ENCODE data around the gene CA11.

CA11 gene

GRCh38 chr19:48629599-48630295 is 16.2 kb downstream of the CA11 start:
- peak overlapping the region; percentile 21 for H3K4me3 ChIP-seq (ENCODE audit: insufficient read depth, low read depth, low read length)
- 28 to 30% methylated on average over 48 of the region's 48 CpGs for WGBS, 2 experiments

DNA sequence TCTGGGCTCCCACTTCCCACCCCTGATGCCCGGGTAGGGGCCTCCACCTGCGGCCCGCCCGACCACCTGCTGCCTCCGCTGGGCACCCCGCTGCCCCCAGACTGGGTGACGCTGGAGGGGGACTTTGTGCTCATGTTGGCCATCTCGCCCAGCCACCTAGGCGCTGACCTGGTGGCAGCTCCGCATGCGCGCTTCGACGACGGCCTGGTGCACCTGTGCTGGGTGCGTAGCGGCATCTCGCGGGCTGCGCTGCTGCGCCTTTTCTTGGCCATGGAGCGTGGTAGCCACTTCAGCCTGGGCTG is 16.7 kb downstream of the CA11 start:
- no peak overlapping the region for H3K27ac ChIP-seq (ENCODE audit: insufficient read depth, low read depth, low read length, poor library complexity, severe bottlenecking)
- H3K4me1 ChIP-seq (ENCODE audit: control insufficient read depth, insufficient read depth, low read length) = peaks cover 24% of the 10 kb centered on the region
- no peaks in the 10 kb centered on the region for H3K36me3 ChIP-seq (ENCODE audit: control insufficient read depth, insufficient read depth, low read length)
- H3K4me3 ChIP-seq (ENCODE audit: insufficient read depth, low read depth, low read length) = no peak overlapping the region
- WGBS, 2 experiments = 94 to 95% methylated on average over 22 of the region's 22 CpGs
- H3K27me3 ChIP-seq (ENCODE audit: control insufficient read depth, insufficient read depth, low read length, poor library complexity, severe bottlenecking) = no peaks in the 10 kb centered on the region
- no peaks in the 10 kb centered on the region for H3K9me3 ChIP-seq (ENCODE audit: control insufficient read depth, low read length)

More at GRCh38 chr19:48629599-48630295, 16.2 kb downstream of the CA11 start:
- Histone ChIP-seq H3K4me1 (ENCODE audit: control insufficient read depth, insufficient read depth, low read length) (peaks cover 25% of the 10 kb centered on the region), H3K27ac (ENCODE audit: insufficient read depth, low read depth, low read length, poor library complexity, severe bottlenecking) (peak overlapping the region; percentile 91), H3K27me3 (ENCODE audit: control insufficient read depth, insufficient read depth, low read length, poor library complexity, severe bottlenecking) (no peaks in the 10 kb centered on the region), H3K36me3 (ENCODE audit: control insufficient read depth, insufficient read depth, low read length) (no peaks in the 10 kb centered on the region), H3K9me3 (ENCODE audit: control insufficient read depth, low read length) (no peaks in the 10 kb centered on the region)

- no peak overlapping the region for H3K27ac ChIP-seq (ENCODE audit: insufficient read depth, low read depth, low read length, poor library complexity, severe bottlenecking)
- no peaks in the 10 kb centered on the region for H3K27me3 ChIP-seq (ENCODE audit: control insufficient read depth, insufficient read depth, low read length, poor library complexity, severe bottlenecking)
- peaks cover 24% of the 10 kb centered on the region for H3K4me1 ChIP-seq (ENCODE audit: control insufficient read depth, insufficient read depth, low read length)
- no peak overlapping the region for H3K4me3 ChIP-seq (ENCODE audit: insufficient read depth, low read depth, low read length)
- no peaks in the 10 kb centered on the region for H3K36me3 ChIP-seq (ENCODE audit: control insufficient read depth, insufficient read depth, low read length)
- WGBS, 2 experiments = 94% methylated on average over 34 of the region's 34 CpGs
- no peaks in the 10 kb centered on the region for H3K9me3 ChIP-seq (ENCODE audit: control insufficient read depth, low read length)
These were observed 17.3 kb downstream of the CA11 start for GRCh38 chr19:48628486-48629296.

DNA sequence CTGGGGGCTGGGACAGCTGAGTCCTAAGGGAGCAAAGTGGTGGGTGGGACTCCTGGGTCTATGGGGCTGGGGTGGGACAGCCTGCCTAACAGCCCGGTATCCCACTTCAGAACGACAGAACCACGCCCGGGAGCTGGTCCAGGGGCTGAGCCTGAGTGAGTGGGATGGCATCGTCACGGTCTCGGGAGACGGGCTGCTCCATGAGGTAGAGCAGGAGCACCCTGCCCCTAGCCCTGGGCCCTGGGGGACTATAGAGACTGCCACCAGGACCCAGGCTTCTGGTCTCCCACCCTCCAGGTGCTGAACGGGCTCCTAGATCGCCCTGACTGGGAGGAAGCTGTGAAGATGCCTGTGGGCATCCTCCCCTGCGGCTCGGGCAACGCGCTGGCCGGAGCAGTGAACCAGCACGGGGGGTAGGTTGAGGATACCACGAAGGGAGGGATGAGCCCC is 18.1 kb downstream of the CA11 start:
- H3K36me3 ChIP-seq (ENCODE audit: control insufficient read depth, insufficient read depth, low read length) = no peaks in the 10 kb centered on the region
- H3K4me1 ChIP-seq (ENCODE audit: control insufficient read depth, insufficient read depth, low read length) = peaks cover 28% of the 10 kb centered on the region
- WGBS, 2 experiments = 91 to 93% methylated on average over 17 of the region's 17 CpGs
- no peak overlapping the region for H3K4me3 ChIP-seq (ENCODE audit: insufficient read depth, low read depth, low read length)
- no peaks in the 10 kb centered on the region for H3K9me3 ChIP-seq (ENCODE audit: control insufficient read depth, low read length)
- no peak overlapping the region for H3K27ac ChIP-seq (ENCODE audit: insufficient read depth, low read depth, low read length, poor library complexity, severe bottlenecking)
- no peaks in the 10 kb centered on the region for H3K27me3 ChIP-seq (ENCODE audit: control insufficient read depth, insufficient read depth, low read length, poor library complexity, severe bottlenecking)

- Histone ChIP-seq H3K27ac (ENCODE audit: insufficient read depth, low read depth, low read length, poor library complexity, severe bottlenecking) (no peak overlapping the region), H3K9me3 (ENCODE audit: control insufficient read depth, low read length) (no peaks in the 10 kb centered on the region), H3K27me3 (ENCODE audit: control insufficient read depth, insufficient read depth, low read length, poor library complexity, severe bottlenecking) (no peaks in the 10 kb centered on the region), H3K36me3 (ENCODE audit: control insufficient read depth, insufficient read depth, low read length) (no peaks in the 10 kb centered on the region), H3K4me3 (ENCODE audit: insufficient read depth, low read depth, low read length) (no peak overlapping the region), H3K4me1 (ENCODE audit: control insufficient read depth, insufficient read depth, low read length) (peaks cover 28% of the 10 kb centered on the region)
- 88 to 89% methylated on average over 6 of the region's 6 CpGs for WGBS, 2 experiments
These were observed 18.7 kb downstream of the CA11 start for GRCh38 chr19:48627201-48627864.

DNA sequence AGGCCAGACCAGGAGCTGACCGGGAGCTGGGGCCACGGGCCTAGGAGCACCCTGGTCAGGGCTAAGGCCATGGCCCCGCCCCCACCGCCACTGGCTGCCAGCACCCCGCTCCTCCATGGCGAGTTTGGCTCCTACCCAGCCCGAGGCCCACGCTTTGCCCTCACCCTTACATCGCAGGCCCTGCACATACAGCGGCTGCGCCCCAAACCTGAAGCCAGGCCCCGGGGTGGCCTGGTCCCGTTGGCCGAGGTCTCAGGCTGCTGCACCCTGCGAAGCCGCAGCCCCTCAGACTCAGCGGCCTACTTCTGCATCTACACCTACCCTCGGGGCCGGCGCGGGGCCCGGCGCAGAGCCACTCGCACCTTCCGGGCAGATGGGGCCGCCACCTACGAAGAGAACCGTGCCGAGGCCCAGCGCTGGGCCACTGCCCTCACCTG is 20.1 kb downstream of the CA11 start:
- Histone ChIP-seq H3K9me3 (ENCODE audit: control insufficient read depth, low read length) (no peaks in the 10 kb centered on the region), H3K4me1 (ENCODE audit: control insufficient read depth, insufficient read depth, low read length) (peaks cover 26% of the 10 kb centered on the region), H3K4me3 (ENCODE audit: insufficient read depth, low read depth, low read length) (no peak overlapping the region), H3K36me3 (ENCODE audit: control insufficient read depth, insufficient read depth, low read length) (no peaks in the 10 kb centered on the region), H3K27ac (ENCODE audit: insufficient read depth, low read depth, low read length, poor library complexity, severe bottlenecking) (no peak overlapping the region), H3K27me3 (ENCODE audit: control insufficient read depth, insufficient read depth, low read length, poor library complexity, severe bottlenecking) (no peaks in the 10 kb centered on the region)
- WGBS, 2 experiments = 93 to 95% methylated on average over 30 of the region's 30 CpGs

- Histone ChIP-seq H3K27ac (ENCODE audit: insufficient read depth, low read depth, low read length, poor library complexity, severe bottlenecking) (peak overlapping the region; percentile 13), H3K36me3 (ENCODE audit: control insufficient read depth, insufficient read depth, low read length) (no peaks in the 10 kb centered on the region), H3K9me3 (ENCODE audit: control insufficient read depth, low read length) (no peaks in the 10 kb centered on the region), H3K4me3 (ENCODE audit: insufficient read depth, low read depth, low read length) (peak overlapping the region; percentile 48), H3K4me1 (ENCODE audit: control insufficient read depth, insufficient read depth, low read length) (peaks cover 21% of the 10 kb centered on the region), H3K27me3 (ENCODE audit: control insufficient read depth, insufficient read depth, low read length, poor library complexity, severe bottlenecking) (no peaks in the 10 kb centered on the region)
- 46 to 53% methylated on average over 22 to 23 of the region's 24 CpGs for WGBS, 2 experiments
These were observed 20.9 kb downstream of the CA11 start for GRCh38 chr19:48624791-48625723.

DNA sequence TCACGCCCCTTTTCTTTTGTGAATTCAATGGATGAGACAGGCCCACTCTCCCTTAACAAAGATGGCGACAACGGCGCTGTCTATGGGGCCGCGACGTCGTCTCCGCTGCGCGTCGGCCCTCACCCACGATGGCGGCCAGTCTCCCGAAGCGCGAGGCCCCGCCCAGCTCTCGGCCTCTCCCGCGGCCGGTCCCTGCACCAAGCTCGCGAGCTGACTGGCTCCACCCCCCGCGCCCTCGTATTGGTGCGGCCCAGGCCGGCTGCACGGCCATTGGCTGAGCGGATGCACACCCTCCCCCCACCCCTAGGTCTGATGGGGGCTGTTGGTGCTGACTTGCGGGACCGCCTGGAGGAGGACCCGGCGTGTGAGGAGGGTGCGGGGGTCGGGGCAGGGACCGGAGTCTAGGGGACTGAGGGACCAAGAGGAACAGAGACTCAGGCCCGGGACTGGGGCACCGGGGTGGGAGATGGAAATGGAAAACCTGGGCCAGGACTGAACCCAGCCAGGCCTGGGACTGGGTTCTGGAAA is 21.9 kb downstream of the CA11 start:
- H3K27me3 ChIP-seq (ENCODE audit: control insufficient read depth, insufficient read depth, low read length, poor library complexity, severe bottlenecking) = no peaks in the 10 kb centered on the region
- H3K27ac ChIP-seq (ENCODE audit: insufficient read depth, low read depth, low read length, poor library complexity, severe bottlenecking) = peak overlapping the region; percentile 96
- no peaks in the 10 kb centered on the region for H3K9me3 ChIP-seq (ENCODE audit: control insufficient read depth, low read length)
- peak overlapping the region; percentile 48 for H3K4me3 ChIP-seq (ENCODE audit: insufficient read depth, low read depth, low read length)
- WGBS, 2 experiments = 0% methylated on average over 40 of the region's 40 CpGs
- peaks cover 16% of the 10 kb centered on the region for H3K4me1 ChIP-seq (ENCODE audit: control insufficient read depth, insufficient read depth, low read length)
- H3K36me3 ChIP-seq (ENCODE audit: control insufficient read depth, insufficient read depth, low read length) = no peaks in the 10 kb centered on the region

GRCh38 chr19:48623556-48624066 is 22.4 kb downstream of the CA11 start:
- peak overlapping the region; percentile 96 for H3K27ac ChIP-seq (ENCODE audit: insufficient read depth, low read depth, low read length, poor library complexity, severe bottlenecking)
- H3K4me3 ChIP-seq (ENCODE audit: insufficient read depth, low read depth, low read length) = peak overlapping the region; percentile 28
- H3K36me3 ChIP-seq (ENCODE audit: control insufficient read depth, insufficient read depth, low read length) = no peaks in the 10 kb centered on the region
- H3K27me3 ChIP-seq (ENCODE audit: control insufficient read depth, insufficient read depth, low read length, poor library complexity, severe bottlenecking) = no peaks in the 10 kb centered on the region
- 32 to 37% methylated on average over 8 of the region's 8 CpGs for WGBS, 2 experiments
- H3K4me1 ChIP-seq (ENCODE audit: control insufficient read depth, insufficient read depth, low read length) = peaks cover 16% of the 10 kb centered on the region
- H3K9me3 ChIP-seq (ENCODE audit: control insufficient read depth, low read length) = no peaks in the 10 kb centered on the region
